Ovary (tissue), 9 donors: ENCODE measurements around the gene RPL22L1. TPM values are rescaled to one million over a fixed set of nuclear protein-coding genes. Genes with fewer than 3 reads are reported as not detected.

ENCODE experiments used
- DNase-seq, 5 donors: peaks; one replicate each; pipeline ENCODE4 v3.0.0-alpha.2; 2019 to 2020
- H3K27ac ChIP-seq, 2 donors: fragments of 200-600 bp; one replicate each; pipeline versions ENCODE4 v1.5.1 to v1.8.0; 2019 to 2022
- H3K27me3 ChIP-seq: fragments of 200-600 bp; one replicate; pipeline ENCODE4 v1.8.0; 2022
- H3K36me3 ChIP-seq: fragments of 200-600 bp; sonication (generic); one replicate; pipeline ENCODE4 v1.5.1; 2019
- H3K4me1 ChIP-seq: one replicate; pipeline ENCODE4 v1.8.1; 2013; ENCODE audit warnings: mild to moderate bottlenecking, moderate library complexity; ENCODE audit not compliant: insufficient read depth
- H3K4me3 ChIP-seq: fragments of 200-600 bp; sonication (generic); one replicate; pipeline ENCODE4 v1.5.1; 2017
- H3K9me3 ChIP-seq, 2 donors: fragments of 200-600 bp in 1 of 2; sonication (generic) in 1 of 2; one replicate each; pipeline versions ENCODE4 v1.5.1 to v1.8.1; 2013 to 2019; ENCODE audit warnings: mild to moderate bottlenecking in 1 of 2, moderate library complexity in 1 of 2
- EP300 ChIP-seq: sonication (generic); formaldehyde crosslinking; IDR thresholded peaks from one replicate; pipeline ENCODE4 v1.6.1; 2017; ENCODE audit warnings: antibody characterized with exemption
- POLR2A ChIP-seq: fragments of 450-650 bp; IDR thresholded peaks from one replicate; pipeline ENCODE4 v1.6.1; 2017; ENCODE audit warnings: antibody characterized with exemption, mild to moderate bottlenecking, moderate library complexity
- WGBS, 3 donors: extraction: QIAGEN DNeasy Blood & Tissue Kit in 1 of 3; methylation state at CpG; one replicate each; pipeline versions ENCODE4 v1.1.5 to v1.1.7; 2013 to 2017; 5-methylcytosine and 5-hydroxymethylcytosine counted together
- intact Hi-C, 4 donors: fragments of 100-400 bp; cut with DNase I; formaldehyde crosslinking; loops; one replicate each; pipeline versions ENCODE4 v1.11.0 to v1.15.1; 2022 to 2023
- polyA plus RNA-seq, 2 donors: library from polyadenylated mRNA; stranded (reverse); fragments of 200-250 nt in 1 of 2; fragments of 350-450 nt in 1 of 2; fragmentation: Illumina TruSeq in 1 of 2; extraction: RNeasy Lipid Tissue Mini Kit (QIAGEN cat#74804) in 1 of 2; gene quantifications; one replicate each; pipeline ENCODE4 v1.2.3, GENCODE V29; 2013 to 2014
- total RNA-seq, 7 donors: library from RNA; depleted of rRNA in 2 of 7; stranded (reverse); fragments of >200 nt in 2 of 7; fragmentation: NEBNext Ultra II Directional in 3 of 7; extraction: Animal tissue kit (Norgen Biotek cat#: 25700) in 3 of 7; gene quantifications; one replicate each; pipeline versions ENCODE4 v1.1.0 to v1.2.4, GENCODE V29; 2016 to 2023
- TF ChIP-seq, protein P1 (sequence below), 3 donors: fragments of 450-650 bp in 2 of 3; fragments of 200-600 bp in 1 of 3; IDR thresholded peaks; one replicate each; pipeline versions ENCODE4 v1.5.1 to v1.8.0; 2016 to 2022; ENCODE audit warnings: antibody characterized with exemption in 3 of 3, mild to moderate bottlenecking in 1 of 3
- donor health status: DM: no; HTN: no; CAD: no; lungs with moderate emphysema.
- donor health status: DM: no; HTN: no; CAD: no.
- donor health status: Bipolar disorder and iron deficiency.
- donor health status: DM: yes; HTN: yes; CAD: no.
- donor health status: DM: no; HTN: no; CAD: no.
- donor health status: DM: yes; HTN: yes; CAD: no.

Gene RPL22L1
- total and polyA plus RNA-seq, 9 donors = 41.7 to 171 (median 68.4) TPM

DNA sequence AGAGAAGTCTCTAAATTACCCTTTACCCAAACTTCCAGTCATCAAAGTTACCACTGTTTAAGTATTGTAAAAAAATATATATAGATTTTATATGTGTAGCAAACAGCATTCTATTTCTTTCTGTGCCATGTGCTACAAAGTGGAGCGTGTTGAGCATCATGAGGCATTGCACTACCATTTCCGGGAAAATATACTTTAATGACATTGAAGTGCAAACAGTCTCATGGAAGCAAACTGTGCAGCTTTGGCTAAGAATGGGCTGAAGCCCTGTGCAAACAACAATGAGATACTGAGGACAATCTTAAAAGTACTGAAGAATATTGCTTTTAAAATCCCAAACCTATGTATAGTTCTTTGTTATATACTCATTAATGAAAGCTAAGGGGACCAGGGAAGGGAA is 6.5 kb upstream of the RPL22L1 start:
- WGBS, 3 donors = 87 to 93% (median 89%) methylated on average over 2 of the region's 2 CpGs
- intact Hi-C loops = no loop called here
- no peak for TF ChIP-seq POLR2A
- TF ChIP-seq EP300 = no peak
- Histone ChIP-seq H3K27ac (no peak overlapping the region), H3K9me3 (no peaks in the 10 kb centered on the region), H3K36me3 (no peaks in the 10 kb centered on the region), H3K4me3 (no peak overlapping the region), H3K27me3 (no peaks in the 10 kb centered on the region), H3K4me1 (no peaks in the 10 kb centered on the region)
- DNase-seq = no peak

DNA sequence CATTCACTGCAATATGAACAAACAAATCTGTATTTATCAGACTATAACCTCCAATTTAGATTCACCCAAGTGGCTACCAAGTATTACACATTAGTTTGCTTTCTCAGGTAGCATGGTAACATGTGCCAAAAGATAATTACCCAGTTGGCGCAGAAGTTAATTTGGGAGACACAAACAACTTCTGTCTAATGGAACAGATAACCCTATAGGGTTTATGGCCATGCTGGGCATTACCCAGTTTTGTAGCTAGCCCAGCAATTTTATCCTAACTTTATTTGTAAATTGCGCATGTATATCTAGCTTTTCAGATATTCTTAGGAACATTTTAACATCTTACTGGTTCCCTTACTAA is 780 bp downstream of the RPL22L1 start:
- DNase-seq = no peak
- no peaks in the 10 kb centered on the region for H3K9me3 ChIP-seq
- H3K36me3 ChIP-seq = no peaks in the 10 kb centered on the region
- H3K4me3 ChIP-seq = peak overlapping the region; percentile 82
- H3K27me3 ChIP-seq = no peaks in the 10 kb centered on the region
- WGBS, 3 donors = 14 to 21% (median 18%) methylated on average over 2 of the region's 2 CpGs
- peak overlapping the region; percentile 33 to 82 for H3K27ac ChIP-seq
- TF ChIP-seq POLR2A = no peak
- TF ChIP-seq, protein P1, sequence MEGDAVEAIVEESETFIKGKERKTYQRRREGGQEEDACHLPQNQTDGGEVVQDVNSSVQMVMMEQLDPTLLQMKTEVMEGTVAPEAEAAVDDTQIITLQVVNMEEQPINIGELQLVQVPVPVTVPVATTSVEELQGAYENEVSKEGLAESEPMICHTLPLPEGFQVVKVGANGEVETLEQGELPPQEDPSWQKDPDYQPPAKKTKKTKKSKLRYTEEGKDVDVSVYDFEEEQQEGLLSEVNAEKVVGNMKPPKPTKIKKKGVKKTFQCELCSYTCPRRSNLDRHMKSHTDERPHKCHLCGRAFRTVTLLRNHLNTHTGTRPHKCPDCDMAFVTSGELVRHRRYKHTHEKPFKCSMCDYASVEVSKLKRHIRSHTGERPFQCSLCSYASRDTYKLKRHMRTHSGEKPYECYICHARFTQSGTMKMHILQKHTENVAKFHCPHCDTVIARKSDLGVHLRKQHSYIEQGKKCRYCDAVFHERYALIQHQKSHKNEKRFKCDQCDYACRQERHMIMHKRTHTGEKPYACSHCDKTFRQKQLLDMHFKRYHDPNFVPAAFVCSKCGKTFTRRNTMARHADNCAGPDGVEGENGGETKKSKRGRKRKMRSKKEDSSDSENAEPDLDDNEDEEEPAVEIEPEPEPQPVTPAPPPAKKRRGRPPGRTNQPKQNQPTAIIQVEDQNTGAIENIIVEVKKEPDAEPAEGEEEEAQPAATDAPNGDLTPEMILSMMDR (IDR thresholded peaks at IDR 0.05) = no peak
- TF ChIP-seq EP300 = no peak
- intact Hi-C loops = loop anchor here in 1 of 4 donors (10.0 kb wide), 1 partner anchor 684 kb away; the partner anchor contains the start of gene PHC3
- H3K4me1 ChIP-seq = peaks cover 4% of the 10 kb centered on the region

DNA sequence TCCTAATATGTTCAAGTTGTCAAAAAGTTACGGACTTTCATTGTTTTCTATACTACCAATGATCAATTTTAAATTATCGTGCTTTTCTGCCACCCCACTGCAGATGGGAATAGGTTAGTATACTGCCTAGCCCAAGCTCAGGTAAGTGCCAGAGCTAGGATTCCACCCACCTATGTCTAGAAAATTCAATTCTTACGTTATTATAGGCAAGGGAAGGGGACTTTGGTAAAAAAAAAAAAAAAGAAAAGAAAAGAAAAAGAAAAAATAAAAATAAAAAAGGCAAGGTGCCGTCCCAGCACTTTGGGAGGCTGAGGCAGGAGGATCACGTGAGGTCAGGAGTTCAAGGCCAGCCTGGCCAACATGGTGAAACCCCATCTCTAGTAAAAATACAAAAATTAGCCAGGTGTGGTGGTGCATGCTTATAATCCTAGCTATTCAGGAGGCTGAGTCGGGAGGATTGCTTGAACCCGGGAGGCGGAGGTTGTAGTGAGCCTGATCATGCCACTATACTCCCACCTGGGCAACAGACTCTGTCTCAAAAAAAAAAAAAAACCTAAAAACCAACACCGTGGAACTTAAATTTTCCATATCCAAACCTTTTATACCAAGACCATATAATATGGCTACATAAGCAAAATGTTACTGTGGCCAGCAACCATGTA is 1.3 kb downstream of the RPL22L1 start:
- peak in 2 of 5 donors; percentile 22 to 28 for DNase-seq
- WGBS, 3 donors = 87 to 89% (median 88%) methylated on average over 9 of the region's 9 CpGs
- TF ChIP-seq EP300 = no peak
- TF ChIP-seq, protein P1 (IDR thresholded peaks at IDR 0.05) = no peak
- no peak for TF ChIP-seq POLR2A
- intact Hi-C loops = loop anchor here in 1 of 4 donors (10.0 kb wide), 1 partner anchor 684 kb away; the partner anchor contains the start of gene PHC3
- Histone ChIP-seq H3K36me3 (no peaks in the 10 kb centered on the region), H3K9me3 (no peaks in the 10 kb centered on the region), H3K27ac (peak overlapping the region in 1 of 2 donors; percentile 82), H3K4me3 (peak overlapping the region; percentile 82), H3K4me1 (peaks cover 4% of the 10 kb centered on the region), H3K27me3 (no peaks in the 10 kb centered on the region)

DNA sequence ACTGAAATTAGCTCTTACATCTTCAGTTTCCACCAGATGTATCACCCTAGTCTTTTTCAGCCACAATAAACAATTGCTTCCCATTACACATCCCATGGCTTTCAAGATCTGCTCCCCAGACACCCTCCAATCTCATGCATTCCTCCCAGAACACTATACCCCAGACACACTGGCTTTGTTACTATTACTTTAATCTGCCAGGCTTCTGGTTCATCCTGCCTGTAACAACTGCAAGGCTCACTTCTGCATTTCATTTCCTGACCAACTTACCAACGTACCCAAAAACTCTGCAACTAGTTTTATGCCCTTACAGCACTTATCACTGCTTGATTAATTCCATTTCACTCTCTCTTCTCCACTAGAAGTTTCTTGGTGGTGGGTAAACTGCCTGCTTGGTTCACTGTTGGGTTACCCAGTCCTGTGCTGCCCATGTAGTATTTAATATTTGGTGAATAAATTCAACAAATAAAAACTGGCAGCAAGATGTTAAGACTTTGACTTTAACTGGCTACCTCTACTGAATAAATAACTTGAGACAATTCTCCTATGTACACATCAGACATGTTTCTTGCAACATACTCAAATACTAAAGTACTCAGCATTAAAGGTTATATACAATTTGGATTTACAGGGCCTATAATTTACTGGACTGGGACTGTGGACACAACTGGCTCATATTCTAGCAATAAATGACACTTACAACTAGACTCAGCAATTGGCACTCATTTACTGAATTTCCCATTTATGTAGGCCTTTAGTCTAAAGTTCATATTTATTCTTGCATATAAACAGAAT is 2.7 kb downstream of the RPL22L1 start:
- DNase-seq = no peak
- Histone ChIP-seq H3K27me3 (no peaks in the 10 kb centered on the region), H3K4me1 (peaks cover 4% of the 10 kb centered on the region), H3K36me3 (no peaks in the 10 kb centered on the region), H3K27ac (no peak overlapping the region), H3K9me3 (no peaks in the 10 kb centered on the region), H3K4me3 (no peak overlapping the region)
- WGBS, 3 donors = 63 to 79% (median 75%) methylated on average over 1 of the region's 1 CpG
- intact Hi-C loops = loop anchor here in 1 of 4 donors (10.0 kb wide), 1 partner anchor 683 kb away; the partner anchor contains the start of gene PHC3
- TF ChIP-seq, protein P1 (IDR thresholded peaks at IDR 0.05) = no peak
- no peak for TF ChIP-seq EP300
